WI38 (cell line): ENCODE data around the gene ANTKMT.

ENCODE experiments used
- H3K4me3 ChIP-seq: 2 replicates; pipeline ENCODE4 v1.5.1; 2011; ENCODE audit warnings: low read depth, mild to moderate bottlenecking, control low read depth, low read length
- TF ChIP-seq, protein P1 (sequence below): IDR thresholded peaks from 2 replicates; pipeline ENCODE4 v1.5.1; 2012; ENCODE audit warnings: low read depth, mild to moderate bottlenecking, control low read depth, low read length

ANTKMT gene

DNA sequence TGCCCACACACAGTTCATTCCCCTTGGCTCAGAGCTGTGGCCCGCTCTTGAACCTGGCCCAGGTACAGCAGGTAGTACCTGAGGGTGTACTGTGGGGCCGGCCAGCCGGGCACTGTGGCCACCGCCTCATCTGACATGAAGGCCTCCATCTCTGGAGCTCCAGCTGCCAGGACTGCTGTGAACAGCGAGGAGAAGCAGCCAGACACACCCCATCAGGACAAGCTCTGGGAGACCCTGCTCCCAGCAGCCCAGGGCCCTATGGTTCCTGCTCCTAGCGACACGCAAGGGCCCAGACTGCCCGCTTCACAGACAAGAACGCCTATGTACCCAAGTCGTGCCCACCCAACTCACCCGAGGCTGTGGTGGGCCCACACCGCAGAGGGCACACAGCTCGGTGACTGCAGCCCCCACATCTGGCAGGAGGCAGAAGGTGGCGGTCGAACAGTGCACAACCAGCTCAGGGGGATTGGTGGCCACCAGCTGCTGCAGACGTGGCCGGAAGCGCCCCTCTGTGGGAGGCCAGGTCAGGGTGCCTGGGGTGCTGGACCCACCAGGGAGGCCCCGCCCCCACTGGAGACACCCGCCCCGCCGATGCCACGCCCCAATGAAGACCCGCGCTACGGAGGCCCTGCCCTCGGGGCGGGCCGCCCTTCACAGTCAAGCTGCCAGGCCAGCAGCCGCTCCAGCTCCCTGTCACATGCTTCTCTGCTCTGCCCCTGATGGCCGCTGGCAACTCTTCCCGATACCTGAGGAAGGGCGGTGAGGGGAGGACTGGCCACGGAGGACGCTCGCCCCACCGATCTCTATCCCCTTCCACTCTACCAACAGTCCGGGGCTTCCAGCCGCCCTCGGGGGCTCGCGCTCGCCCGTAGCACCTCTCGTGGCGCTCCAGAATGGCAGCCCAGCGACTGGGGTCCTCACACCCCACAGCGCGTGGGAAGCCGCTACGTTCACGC lies 41.8 kb upstream of the ANTKMT start:
- H3K4me3 ChIP-seq, result peak overlapping the region; percentile 53
- TF ChIP-seq, protein P1, sequence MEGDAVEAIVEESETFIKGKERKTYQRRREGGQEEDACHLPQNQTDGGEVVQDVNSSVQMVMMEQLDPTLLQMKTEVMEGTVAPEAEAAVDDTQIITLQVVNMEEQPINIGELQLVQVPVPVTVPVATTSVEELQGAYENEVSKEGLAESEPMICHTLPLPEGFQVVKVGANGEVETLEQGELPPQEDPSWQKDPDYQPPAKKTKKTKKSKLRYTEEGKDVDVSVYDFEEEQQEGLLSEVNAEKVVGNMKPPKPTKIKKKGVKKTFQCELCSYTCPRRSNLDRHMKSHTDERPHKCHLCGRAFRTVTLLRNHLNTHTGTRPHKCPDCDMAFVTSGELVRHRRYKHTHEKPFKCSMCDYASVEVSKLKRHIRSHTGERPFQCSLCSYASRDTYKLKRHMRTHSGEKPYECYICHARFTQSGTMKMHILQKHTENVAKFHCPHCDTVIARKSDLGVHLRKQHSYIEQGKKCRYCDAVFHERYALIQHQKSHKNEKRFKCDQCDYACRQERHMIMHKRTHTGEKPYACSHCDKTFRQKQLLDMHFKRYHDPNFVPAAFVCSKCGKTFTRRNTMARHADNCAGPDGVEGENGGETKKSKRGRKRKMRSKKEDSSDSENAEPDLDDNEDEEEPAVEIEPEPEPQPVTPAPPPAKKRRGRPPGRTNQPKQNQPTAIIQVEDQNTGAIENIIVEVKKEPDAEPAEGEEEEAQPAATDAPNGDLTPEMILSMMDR, result no peak

DNA sequence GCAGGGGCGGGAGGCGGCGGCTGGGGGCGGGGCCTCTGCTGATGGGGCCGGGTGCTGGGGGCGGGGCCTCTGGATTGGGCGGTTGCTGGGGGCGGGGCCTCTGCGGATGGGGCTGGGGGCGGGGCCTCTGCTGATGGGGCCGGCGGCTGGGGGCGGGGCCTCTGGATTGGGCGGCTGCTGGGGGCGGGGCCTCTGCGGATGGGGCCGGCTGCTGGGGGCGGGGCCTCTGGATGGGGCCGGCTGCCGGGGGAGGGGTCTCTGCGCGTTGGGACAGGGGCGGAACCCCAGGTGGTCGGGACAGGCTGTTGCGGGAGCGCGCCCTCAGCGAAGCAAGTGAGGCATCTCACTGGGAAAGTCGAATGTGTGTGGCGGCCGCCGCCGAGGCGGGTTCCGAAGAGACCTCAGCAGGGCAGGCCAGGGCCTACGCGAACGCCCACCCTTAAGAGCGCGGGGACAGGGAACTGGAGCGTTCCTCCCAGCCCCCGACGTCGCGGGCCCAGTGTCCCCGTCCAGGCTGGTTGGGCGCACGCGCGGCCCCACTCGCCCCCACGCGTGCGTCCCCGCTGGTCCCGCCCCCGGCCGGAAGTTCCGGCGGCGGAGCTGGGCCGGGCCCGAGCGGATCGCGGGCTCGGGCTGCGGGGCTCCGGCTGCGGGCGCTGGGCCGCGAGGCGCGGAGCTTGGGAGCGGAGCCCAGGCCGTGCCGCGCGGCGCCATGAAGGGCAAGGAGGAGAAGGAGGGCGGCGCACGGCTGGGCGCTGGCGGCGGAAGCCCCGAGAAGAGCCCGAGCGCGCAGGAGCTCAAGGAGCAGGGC lies 40.9 kb upstream of the ANTKMT start, which contains the start of gene STUB1:
Gene STUB1, plus strand, starts transcription at position 597 of the 811 bp plus-strand sequence. Its CDS starts 116 bp downstream, at position 713.
- TF ChIP-seq, protein P1, result no peak
- peak within 1 kb of the TSS; percentile 82 for H3K4me3 ChIP-seq

DNA sequence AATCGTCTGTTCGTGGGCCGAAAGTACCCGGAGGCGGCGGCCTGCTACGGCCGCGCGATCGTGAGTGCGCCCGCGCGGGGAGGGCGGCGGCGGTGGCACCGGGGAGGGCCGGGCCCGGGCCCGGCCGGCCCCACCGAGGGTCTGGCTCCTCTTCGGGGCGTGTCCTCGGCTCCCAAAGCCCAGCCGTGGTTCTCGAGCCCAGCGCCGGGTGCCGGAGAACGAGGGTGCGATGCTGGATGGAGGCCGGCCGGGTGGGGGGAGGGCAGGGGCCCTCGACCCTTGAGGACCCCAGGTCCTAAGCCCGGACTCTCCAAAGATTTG lies 40.4 kb upstream of the ANTKMT start:
- H3K4me3 ChIP-seq, result peak overlapping the region; percentile 82
- TF ChIP-seq, protein P1, result no peak

DNA sequence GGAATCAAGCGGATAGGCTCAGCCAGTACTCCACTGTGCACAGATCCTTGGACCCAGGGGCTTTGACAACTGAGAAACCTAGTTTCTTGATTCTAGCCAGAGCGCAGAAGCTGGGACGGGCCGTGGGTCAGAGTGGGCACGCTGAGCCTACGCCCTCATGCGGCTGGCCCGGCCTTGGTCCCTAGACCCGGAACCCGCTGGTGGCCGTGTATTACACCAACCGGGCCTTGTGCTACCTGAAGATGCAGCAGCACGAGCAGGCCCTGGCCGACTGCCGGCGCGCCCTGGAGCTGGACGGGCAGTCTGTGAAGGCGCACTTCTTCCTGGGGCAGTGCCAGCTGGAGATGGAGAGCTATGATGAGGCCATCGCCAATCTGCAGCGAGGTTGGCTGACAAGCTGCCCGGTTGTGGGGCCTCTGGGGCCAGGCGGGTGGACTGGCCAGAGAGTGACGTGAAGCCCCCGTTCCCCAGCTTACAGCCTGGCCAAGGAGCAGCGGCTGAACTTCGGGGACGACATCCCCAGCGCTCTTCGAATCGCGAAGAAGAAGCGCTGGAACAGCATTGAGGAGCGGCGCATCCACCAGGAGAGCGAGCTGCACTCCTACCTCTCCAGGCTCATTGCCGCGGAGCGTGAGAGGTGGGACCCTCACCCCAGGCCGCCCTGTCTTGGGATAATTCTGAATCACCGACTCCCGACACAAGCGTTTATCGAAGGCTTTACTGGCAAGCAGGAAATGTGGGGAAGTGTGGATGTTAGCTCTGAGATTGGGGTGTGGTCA lies 39.8 kb upstream of the ANTKMT start:
- H3K4me3 ChIP-seq, result peak overlapping the region; percentile 82
- TF ChIP-seq, protein P1, result no peak

DNA sequence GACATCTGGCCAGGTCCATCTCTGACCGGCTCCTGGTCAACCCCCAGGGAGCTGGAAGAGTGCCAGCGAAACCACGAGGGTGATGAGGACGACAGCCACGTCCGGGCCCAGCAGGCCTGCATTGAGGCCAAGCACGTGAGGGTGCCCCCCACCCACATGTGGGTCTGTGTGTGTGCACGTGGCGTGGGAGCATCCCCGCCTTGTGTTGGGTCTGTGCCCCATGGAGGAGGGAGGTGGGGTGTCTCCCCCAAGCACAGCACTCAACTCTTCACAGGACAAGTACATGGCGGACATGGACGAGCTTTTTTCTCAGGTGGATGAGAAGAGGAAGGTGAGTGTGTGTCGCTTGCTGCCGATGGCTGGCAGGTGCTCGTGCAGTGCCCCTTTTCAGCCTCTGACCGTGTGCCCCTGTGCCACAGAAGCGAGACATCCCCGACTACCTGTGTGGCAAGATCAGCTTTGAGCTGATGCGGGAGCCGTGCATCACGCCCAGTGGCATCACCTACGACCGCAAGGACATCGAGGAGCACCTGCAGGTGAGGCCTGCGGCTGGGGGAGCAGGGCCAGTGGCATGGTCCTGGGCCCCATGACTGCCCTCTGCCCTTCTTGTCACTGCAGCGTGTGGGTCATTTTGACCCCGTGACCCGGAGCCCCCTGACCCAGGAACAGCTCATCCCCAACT lies 39.1 kb upstream of the ANTKMT start:
- TF ChIP-seq, protein P1, result no peak
- peak overlapping the region; percentile 82 for H3K4me3 ChIP-seq

DNA sequence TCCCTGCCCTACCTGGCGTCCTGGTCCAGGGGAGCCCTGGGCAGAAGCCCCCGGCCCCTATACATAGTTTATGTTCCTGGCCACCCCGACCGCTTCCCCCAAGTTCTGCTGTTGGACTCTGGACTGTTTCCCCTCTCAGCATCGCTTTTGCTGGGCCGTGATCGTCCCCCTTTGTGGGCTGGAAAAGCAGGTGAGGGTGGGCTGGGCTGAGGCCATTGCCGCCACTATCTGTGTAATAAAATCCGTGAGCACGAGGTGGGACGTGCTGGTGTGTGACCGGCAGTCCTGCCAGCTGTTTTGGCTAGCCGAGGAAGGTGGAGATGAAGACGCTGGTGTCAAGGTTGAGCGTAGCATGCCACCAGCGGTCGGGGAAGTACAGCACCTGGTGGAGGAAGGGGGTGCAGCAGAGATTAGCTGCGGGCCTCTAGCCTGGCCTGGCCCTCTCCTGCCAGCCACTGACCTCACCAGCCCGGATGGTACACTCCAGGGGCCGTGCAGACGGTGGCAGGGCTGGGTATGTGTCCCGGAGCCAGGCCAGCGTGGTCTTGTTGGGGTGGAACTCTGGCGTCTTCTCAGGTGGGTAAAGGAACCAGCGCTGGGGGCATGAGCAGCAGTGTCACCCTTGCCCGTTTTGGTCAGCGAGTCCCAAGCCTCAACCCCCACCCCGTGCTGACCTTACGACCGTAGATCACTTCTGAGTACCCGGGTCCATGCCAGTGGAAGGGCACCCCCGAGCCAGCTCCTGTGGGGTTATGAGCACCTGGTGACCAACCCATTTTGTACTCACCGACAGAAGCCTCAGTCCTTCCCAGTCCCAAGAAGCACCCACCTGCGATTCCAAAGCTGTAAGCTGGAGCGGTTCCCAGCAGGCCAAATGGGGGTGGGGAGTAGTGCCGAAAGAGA lies 38.2 kb upstream of the ANTKMT start:
- TF ChIP-seq, protein P1, result no peak
- no peak overlapping the region for H3K4me3 ChIP-seq
